Motor neuron (in vitro differentiated cells): ENCODE data around the gene SMAD3. TPM values are rescaled to one million over a fixed set of nuclear protein-coding genes. Genes with fewer than 3 reads are reported as not detected.
A peak's percentile ranks its signal among the peaks of the same experiment; 100 is the strongest.
"Not testable (repeated sequence)": the region's sequence is repeated elsewhere in the genome, so short reads cannot be mapped to it uniquely, and the experiment has no call there.

ENCODE experiments used
- ATAC-seq, 8 experiments: fragments of 200-7000 bp; cut with Tn5 transposase; replicated peaks in 6 of 8; 2 replicates each; pipeline ENCODE4 v1.8.0; 2021; ENCODE audit warnings: mild to moderate bottlenecking in 8 of 8, moderate library complexity in 8 of 8
- H3K27ac ChIP-seq, 2 donors: fragments of 250-450 bp; sonication (Bioruptor Pico); 2 replicates each; pipeline ENCODE4 v1.9.0; 2021; ENCODE audit warnings: antibody characterized with exemption in 2 of 2, mild to moderate bottlenecking in 2 of 2, moderate library complexity in 1 of 2
- H3K4me1 ChIP-seq, 2 donors: fragments of 250-450 bp; sonication (Bioruptor Pico); replicated peaks in 1 of 2; 2 replicates each; pipeline ENCODE4 v1.6.1; 2021; ENCODE audit warnings: antibody characterized with exemption in 2 of 2, mild to moderate bottlenecking in 2 of 2, moderate library complexity in 1 of 2
- H3K4me3 ChIP-seq, 5 donors: fragments of 250-450 bp; sonication (Bioruptor Pico); 2 replicates each; pipeline ENCODE4 v1.9.0; 2021; ENCODE audit warnings: antibody characterized with exemption in 5 of 5, mild to moderate bottlenecking in 5 of 5, moderate library complexity in 4 of 5
- WGBS, 10 experiments: fragments of 450-650 bp; shearing (Covaris generic); methylation state at CpG; one replicate each; pipeline ENCODE4 v1.0.0; 2022; 5-methylcytosine and 5-hydroxymethylcytosine counted together
- in situ Hi-C, 9 experiments: fragments of 400-800 bp; cut with MboI; loops; one replicate each; pipeline ENCODE4 v1.15.0; 2021; ENCODE audit warnings: low sequenced_read_pairs in 9 of 9, low pct_unique_long_range_greater_than_20kb in 2 of 9; ENCODE audit not compliant: unreplicated experiment in 9 of 9
- total RNA-seq, 8 experiments: library from RNA; unstranded; fragments of 300-600 nt; gene quantifications; 2 replicates each; pipeline versions ENCODE4 v1.2.3 to v1.2.4, GENCODE V29; 2022

Gene SMAD3
- total RNA-seq, 8 experiments from 2014 or later = 4.4 to 57.9 (median 13.9) TPM

DNA sequence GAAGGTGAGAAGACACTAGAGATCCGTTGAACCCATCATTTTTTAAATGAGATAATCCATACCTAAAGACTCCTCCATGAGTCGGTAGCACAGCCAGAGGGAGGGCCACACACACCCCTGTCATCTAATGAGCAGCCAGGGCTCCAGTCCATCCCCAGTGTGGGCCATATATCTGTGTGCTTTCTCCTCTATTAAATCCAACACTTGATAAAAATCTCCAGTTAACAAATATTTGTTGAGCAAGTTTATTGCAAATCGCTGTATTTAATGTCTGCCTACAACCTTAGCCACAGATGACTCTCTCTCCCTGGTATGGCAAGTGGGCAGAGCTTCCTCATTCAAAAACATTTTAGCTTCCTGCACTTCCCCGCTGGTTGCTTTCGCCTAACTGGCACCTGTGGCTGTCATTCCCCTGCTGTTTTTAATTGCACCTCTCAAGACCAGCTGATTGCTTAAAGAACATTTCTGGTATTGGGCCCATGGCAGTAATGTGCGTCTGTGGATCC, 82.8 kb downstream of the SMAD3 start:
- ATAC-seq = no peak
- Histone ChIP-seq H3K4me1 (peaks cover 30 to 72% of the 10 kb centered on the region in 2 donors), H3K27ac (no peak overlapping the region), H3K4me3 (no peak overlapping the region)
- in situ Hi-C loops = no loop called here
- WGBS, 10 experiments = 33 to 86% (median 64%) methylated on average over 1 to 5 of the region's 6 CpGs; no CpG with 5 or more reads in 3 of the 10 experiments

DNA sequence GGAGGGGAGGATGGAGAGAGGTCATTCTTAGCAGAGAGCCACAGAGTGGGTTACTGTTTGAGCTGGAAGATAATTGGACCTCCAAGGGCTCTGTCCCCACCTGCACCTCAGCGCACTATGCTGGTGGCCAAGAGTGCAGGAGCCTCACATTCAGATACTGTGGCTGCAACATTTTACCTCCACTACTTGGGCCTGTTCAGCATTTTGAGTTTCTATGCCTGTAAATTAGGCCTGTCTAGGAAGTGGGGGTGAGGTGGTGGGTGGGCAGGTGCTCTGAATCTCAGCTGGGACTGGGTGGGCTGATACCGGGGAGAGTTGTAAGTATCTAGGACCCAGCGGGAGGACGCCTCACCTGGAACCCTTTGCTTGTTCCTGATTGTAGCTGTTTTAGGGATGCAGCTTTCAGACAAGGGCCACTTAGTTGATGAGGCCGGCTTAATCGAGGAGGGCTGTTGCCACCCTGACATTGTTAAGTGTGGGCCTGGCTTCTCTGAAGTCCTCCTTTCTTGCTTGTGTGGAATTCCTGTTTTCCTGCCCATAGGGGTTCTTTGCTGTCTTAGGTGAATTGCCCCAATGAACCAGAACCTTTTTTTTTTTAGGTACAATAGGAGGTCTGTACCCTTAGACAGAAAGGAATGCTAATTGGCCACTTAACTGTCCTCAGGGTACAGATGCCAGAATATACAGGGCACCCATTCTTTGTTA, 83.8 kb downstream of the SMAD3 start:
- H3K4me1 ChIP-seq = peaks cover 30 to 72% of the 10 kb centered on the region in 2 donors
- no peak for ATAC-seq
- H3K27ac ChIP-seq = no peak overlapping the region
- in situ Hi-C loops = no loop called here
- H3K4me3 ChIP-seq = no peak overlapping the region
- WGBS, 10 experiments = 60 to 100% (median 88%) methylated on average over 1 to 3 of the region's 6 CpGs; no CpG with 5 or more reads in 6 of the 10 experiments

GRCh38 chr15:67149773-67150022, 84.3 kb downstream of the SMAD3 start:
- no peak overlapping the region for H3K4me3 ChIP-seq
- H3K4me1 ChIP-seq = peaks cover 26 to 67% of the 10 kb centered on the region in 2 donors
- in situ Hi-C loops = no loop called here
- H3K27ac ChIP-seq = no peak overlapping the region
- ATAC-seq = no peak
- WGBS, 10 experiments = 0 to 43% (median 30%) methylated on average over 1 of the region's 1 CpG; no CpG with 5 or more reads in 6 of the 10 experiments

GRCh38 chr15:67150023-67150860, 84.8 kb downstream of the SMAD3 start:
- Histone ChIP-seq H3K27ac (peak overlapping the region in 1 of 2 donors; percentile 6), H3K4me3 (no peak overlapping the region), H3K4me1 (peaks cover 21 to 63% of the 10 kb centered on the region in 2 donors)
- in situ Hi-C loops = no loop called here
- ATAC-seq = peak; percentile 43 to 76 (median 70)
- 0 to 33% (median 18%) methylated on average over 1 to 13 of the region's 16 CpGs; no CpG with 5 or more reads in 1 of the 10 experiments for WGBS, 10 experiments

DNA sequence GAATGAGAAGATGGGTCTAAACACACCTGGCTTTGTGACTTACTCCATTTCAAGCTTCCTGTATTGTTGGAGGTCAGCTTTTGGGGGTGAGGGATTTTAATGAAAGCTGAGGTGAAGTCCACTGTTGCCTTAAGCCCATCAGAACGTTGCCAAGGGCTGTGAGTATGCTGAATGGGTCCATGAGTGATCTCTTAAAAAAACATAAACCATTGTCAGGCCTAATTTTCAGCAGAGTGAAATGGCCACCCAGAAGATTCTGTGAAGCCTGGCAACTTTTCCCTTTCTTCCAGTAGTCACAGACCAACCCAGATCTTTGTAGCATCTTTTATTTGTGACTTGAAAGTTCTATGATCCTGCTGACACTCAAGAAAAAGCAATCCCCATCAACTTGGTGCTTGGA, 87.0 kb downstream of the SMAD3 start:
- H3K4me1 ChIP-seq = peaks cover 9 to 41% of the 10 kb centered on the region in 2 donors
- no peak for ATAC-seq
- no peak overlapping the region for H3K27ac ChIP-seq
- H3K4me3 ChIP-seq = no peak overlapping the region
- 0 to 33% (median 13%) methylated on average over 1 of the region's 1 CpG; no CpG with 5 or more reads in 4 of the 10 experiments for WGBS, 10 experiments
- in situ Hi-C loops = no loop called here

DNA sequence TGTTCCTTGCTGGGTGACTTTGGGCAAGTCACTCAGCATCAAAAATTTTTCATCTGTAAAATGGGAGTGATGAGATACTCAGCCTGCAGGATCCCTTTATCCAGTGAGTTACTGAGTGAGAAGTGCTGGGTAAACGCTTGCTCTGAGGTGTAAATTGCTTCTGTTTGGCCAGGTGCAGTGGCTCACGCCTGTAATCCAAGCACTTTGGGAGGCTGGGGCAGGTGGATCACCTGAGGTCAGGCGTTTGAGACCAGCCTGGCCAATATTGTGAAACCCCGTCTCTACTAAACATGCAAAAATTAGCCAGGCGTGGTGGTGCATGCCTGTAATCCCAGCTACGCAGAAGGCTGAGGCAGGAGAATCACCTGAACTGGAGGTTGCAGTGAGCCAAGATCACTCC, 87.6 kb downstream of the SMAD3 start:
- WGBS, 10 experiments = 50 to 100% (median 90%) methylated on average over 1 to 5 of the region's 6 CpGs; no CpG with 5 or more reads in 5 of the 10 experiments
- in situ Hi-C loops, H3K4me3 ChIP-seq, H3K27ac ChIP-seq, ATAC-seq: not testable (repeated sequence)
- peaks cover 7 to 35% of the 10 kb centered on the region in 2 donors for H3K4me1 ChIP-seq

GRCh38 chr15:67154249-67154648, 88.8 kb downstream of the SMAD3 start:
- Histone ChIP-seq H3K27ac (no peak overlapping the region), H3K4me3 (no peak overlapping the region), H3K4me1 (peaks cover 7 to 23% of the 10 kb centered on the region in 2 donors)
- in situ Hi-C loops = no loop called here
- ATAC-seq = no peak

- peaks cover 0 to 8% of the 10 kb centered on the region in 2 donors for H3K4me1 ChIP-seq
- H3K4me3 ChIP-seq = no peak overlapping the region
- no peak for ATAC-seq
- 100% methylated on average over 1 of the region's 2 CpGs; no CpG with 5 or more reads in 8 of the 10 experiments for WGBS, 10 experiments
- H3K27ac ChIP-seq = no peak overlapping the region
- in situ Hi-C loops = no loop called here
Observed at GRCh38 chr15:67156426-67156825, 91.0 kb downstream of the SMAD3 start.

- no peak for ATAC-seq
- H3K27ac ChIP-seq = no peak overlapping the region
- H3K4me3 ChIP-seq = no peak overlapping the region
- in situ Hi-C loops = no loop called here
- WGBS, 10 experiments = 100% methylated on average over 1 of the region's 3 CpGs; no CpG with 5 or more reads in 6 of the 10 experiments
- peaks cover 0 to 8% of the 10 kb centered on the region in 2 donors for H3K4me1 ChIP-seq
Observed at GRCh38 chr15:67156834-67157233, 91.4 kb downstream of the SMAD3 start.

GRCh38 chr15:67157521-67158252, 92.3 kb downstream of the SMAD3 start:
- 0 to 100% (median 95%) methylated on average over 1 to 5 of the region's 8 CpGs; no CpG with 5 or more reads in 4 of the 10 experiments for WGBS, 10 experiments
- in situ Hi-C loops = no loop called here
- H3K27ac ChIP-seq = no peak overlapping the region
- peak in 2 of 8 experiments; percentile 35 to 79 for ATAC-seq
- H3K4me3 ChIP-seq = no peak overlapping the region
- peaks cover 0 to 2% of the 10 kb centered on the region in 2 donors for H3K4me1 ChIP-seq

DNA sequence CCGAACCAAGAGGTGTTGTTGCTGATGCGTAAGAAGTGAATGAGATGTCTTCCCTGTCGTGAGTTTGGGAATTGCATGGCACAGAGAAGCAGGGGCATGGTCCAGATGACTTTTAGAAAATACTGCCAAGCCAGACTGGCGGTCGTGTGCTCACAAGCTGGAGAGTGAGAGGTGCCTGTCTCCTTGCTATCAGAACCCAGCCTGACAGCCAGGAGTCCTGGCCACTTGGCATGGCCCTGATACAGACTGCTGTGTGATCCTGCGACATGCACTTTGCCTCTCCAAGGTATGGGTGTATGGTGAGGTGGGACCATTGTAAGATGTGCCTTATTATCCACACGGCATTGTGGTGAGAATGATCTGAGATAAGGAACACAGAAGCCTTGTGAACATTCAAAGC, 93.0 kb downstream of the SMAD3 start:
- ATAC-seq = no peak
- WGBS, 10 experiments = 80 to 100% (median 100%) methylated on average over 1 to 5 of the region's 7 CpGs; no CpG with 5 or more reads in 4 of the 10 experiments

DNA sequence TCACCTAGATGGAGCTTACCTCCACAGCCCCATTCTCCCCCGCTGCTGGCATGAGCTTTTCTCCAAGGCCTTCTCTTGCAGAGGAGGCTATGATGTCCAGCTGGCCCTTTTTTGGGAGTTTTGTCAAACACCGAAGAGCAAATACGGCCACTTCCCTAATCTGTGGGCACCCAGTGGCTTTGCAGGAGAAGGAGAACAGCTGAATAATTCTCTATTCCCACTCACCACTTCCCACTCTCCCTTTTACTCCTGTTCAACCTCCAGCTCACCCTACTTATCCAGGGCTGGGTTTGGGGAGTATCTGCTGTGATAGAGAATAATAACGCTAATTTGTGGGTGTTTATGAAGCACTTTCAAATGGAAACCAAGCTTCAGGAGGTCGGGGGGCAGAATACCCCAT, 96.0 kb downstream of the SMAD3 start:
- H3K27ac ChIP-seq = no peak overlapping the region
- 83 to 100% (median 98%) methylated on average over 1 to 4 of the region's 5 CpGs; no CpG with 5 or more reads in 2 of the 10 experiments for WGBS, 10 experiments
- in situ Hi-C loops = no loop called here

More for the DNA sequence above, 93.0 kb downstream of the SMAD3 start:
- in situ Hi-C loops = no loop called here
- Histone ChIP-seq H3K4me3 (no peak overlapping the region), H3K4me1 (no peaks in the 10 kb centered on the region), H3K27ac (no peak overlapping the region)

GRCh38 chr15:67161881-67162280, 96.5 kb downstream of the SMAD3 start:
- H3K4me1 ChIP-seq = peaks cover 3 to 19% of the 10 kb centered on the region in 2 donors
- H3K4me3 ChIP-seq = no peak overlapping the region
- no peak overlapping the region for H3K27ac ChIP-seq
- 70 to 100% (median 90%) methylated on average over 1 to 4 of the region's 4 CpGs; no CpG with 5 or more reads in 3 of the 10 experiments for WGBS, 10 experiments
- in situ Hi-C loops = no loop called here
- no peak for ATAC-seq

More for the DNA sequence above, 96.0 kb downstream of the SMAD3 start:
- Histone ChIP-seq H3K4me3 (no peak overlapping the region), H3K4me1 (peaks cover 3 to 19% of the 10 kb centered on the region in 2 donors)
- ATAC-seq = no peak
